SIG-M5 treated with dmso at 0.1 percent for 504 hours (cell line): ENCODE data around the gene RAB3C.
"Not testable (repeated sequence)": the region's sequence is repeated elsewhere in the genome, so short reads cannot be mapped to it uniquely, and the experiment has no call there.

ENCODE experiments used
- DNase-seq: peaks from one replicate; lab custom pipeline; 2025; ENCODE audit not compliant: unreplicated experiment; lab: John Stamatoyannopoulos, UW

Gene RAB3C

DNA sequence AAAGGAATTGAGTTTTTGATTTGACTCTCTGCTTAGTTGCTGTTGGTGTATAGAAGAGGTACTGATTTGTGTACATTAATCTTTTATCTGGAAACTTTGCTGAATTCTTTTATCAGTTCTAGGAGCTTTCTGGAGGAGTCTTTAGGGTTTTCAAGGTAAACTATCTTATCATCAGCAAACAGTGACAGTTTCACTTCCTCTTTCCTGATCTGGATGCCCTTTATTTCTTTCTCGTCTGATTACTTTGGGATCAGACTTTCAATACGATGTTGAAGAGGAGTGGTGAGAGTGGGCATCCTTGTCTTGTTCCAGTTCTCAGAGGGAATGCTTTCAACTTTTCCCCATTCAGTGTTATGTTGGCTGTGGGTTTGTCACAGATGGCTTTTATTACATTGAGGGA lies 17.7 kb downstream of the RAB3C start:
- DNase-seq = peak; percentile 3

DNA sequence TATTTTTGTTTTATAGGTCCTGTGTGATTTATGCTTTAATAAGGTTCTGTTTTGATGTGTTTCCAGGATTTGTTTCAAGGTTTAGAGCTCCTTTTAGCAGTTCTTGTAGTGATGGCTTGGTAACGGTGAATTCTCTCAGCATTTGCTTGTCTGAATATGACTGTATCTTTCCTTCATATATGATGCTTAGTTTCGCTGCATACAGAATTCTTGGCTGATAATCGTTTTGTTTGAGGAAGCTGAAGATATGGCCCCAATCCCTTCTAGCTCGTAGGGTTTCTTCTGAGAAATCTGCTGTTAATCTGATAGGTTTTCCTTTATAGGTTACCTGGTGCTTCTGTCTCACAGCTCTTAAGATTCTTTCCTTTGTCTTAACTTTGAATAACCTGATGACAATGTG lies 20.0 kb downstream of the RAB3C start:
- DNase-seq = not testable (repeated sequence)

DNA sequence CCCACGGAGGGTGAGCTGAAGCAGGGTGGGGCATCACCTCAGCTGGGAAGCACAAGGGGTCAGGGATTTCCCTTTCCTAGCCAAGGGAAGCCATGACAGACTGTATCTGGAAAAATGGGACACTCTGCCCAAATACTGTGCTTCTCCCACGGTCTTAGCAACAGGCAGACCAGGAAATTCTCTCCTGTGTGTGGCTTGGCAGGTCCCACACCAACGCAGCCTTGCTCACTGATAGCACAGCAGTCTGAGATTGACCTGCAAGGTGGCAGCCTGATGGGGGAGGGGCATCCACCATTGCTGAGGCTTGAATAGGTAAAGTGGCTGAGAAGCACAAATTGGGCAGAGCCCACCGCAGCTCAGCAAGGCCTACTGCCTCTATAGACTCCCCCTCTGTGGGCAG lies 23.2 kb downstream of the RAB3C start:
- DNase-seq = no peak

DNA sequence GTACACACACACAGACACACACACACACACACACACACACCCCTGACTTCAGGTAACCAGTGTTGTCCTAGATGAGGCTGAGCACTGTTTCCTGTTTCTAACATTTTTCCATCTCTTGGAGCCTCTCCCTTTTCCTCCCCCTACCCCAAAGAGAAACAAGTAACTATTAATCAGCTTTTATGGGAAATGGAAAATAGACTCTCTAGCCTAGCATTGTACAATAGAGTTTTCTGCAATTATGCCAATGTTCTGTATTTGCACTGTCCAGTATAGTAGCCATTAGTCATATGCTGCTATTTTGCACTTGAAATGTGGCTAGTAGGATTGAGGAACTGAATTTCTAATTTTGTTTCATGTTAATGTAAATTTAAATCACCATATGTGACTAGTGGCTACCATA lies 33.1 kb downstream of the RAB3C start:
- DNase-seq = no peak

DNA sequence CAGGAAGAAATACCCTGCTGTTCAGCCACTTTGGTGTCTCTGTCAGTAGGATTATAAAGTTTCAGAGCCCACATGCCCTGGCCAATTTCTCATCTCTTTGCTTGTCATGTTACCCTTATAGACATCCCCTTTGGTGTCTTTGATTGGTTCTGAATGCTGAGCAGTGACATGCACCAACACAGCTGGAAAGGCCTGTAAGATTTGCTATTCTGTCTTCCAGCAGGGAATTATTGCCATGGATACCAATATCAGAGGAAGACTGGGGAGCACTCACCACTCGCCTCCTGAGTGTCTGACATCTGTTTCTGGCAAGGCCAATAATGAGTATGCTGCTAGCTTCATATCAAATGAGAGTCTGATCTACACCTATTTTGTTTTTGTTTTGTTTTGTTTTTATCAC lies 34.4 kb downstream of the RAB3C start:
- no peak for DNase-seq

DNA sequence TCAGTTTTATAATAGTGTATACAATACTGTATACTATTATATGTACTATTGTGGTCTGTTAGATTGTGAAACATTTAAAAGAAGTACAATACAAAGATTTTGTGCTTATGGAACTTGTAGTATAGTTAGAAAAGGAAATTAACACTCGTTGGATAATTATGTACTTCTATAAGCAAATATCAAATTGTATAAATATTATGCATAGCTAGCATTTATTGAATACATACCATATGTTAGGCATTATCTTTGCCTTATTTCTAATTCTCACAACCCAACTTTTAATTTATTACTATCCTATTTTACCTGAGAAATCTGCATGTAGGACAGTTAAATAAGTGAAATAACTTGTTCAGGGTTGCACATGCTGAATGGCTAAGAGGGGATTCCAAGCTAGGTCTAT lies 37.5 kb downstream of the RAB3C start:
- DNase-seq = no peak

DNA sequence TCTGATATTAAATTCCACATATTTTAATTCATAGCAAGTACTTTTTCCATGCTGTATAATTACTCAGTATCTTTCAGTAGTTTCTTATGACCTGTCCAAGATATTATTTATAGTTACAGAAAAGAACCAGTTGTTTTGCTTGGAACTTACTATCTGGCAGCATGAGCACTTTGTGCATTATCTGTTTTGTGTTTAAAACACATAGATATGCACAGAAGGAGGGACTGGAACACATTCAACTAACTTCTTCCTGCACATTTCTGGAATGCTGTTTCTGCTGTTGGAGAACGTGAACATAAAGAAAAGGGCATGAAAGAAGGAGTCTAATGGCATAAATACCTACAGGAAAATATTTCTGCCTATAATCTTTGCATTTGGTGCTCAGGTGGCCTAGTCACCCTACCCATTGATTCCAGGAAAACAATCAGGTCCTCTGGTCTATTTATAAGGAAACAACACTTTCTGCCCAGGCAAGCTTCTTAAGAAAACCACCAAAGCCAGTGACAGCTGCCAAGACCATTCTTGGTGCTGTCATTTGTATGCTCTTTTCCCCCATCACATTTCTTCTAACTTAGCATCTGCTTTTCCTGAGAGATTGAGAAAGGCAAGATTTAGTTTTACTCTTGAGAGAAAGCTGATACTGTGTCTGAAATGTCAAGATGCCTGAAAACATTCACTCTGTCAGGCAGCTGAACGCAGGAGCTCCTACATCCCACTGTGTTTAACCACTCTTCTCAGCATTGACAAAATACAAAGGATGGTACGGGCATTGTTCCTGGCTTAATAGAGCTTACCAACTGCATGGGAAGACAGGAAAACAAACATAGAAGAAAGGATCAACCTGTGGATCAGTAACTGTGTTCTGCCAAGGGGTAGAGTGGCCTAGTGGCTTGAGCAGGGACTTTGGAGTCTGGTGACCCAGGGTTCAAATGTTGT lies 40.3 kb downstream of the RAB3C start:
- DNase-seq = no peak

DNA sequence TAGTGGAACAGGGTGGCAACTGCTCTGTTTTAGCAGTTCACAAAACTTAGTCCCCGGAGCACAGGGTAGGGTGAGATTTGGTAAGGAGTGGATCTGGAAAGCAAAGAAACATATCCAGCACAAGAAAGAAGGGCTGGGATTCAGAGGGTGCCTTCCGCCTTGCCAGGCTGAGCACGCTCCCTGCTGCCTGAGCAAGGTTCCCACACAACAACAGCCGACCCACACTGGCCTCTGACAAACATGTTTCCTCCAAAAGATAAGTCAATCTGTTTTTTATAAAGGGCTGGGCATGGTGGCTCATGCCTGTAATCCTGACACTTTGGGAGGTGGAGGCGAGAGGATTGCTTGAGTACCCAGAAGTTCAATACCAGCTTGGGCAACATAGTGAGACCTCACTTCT lies 45.8 kb downstream of the RAB3C start:
- DNase-seq = no peak

DNA sequence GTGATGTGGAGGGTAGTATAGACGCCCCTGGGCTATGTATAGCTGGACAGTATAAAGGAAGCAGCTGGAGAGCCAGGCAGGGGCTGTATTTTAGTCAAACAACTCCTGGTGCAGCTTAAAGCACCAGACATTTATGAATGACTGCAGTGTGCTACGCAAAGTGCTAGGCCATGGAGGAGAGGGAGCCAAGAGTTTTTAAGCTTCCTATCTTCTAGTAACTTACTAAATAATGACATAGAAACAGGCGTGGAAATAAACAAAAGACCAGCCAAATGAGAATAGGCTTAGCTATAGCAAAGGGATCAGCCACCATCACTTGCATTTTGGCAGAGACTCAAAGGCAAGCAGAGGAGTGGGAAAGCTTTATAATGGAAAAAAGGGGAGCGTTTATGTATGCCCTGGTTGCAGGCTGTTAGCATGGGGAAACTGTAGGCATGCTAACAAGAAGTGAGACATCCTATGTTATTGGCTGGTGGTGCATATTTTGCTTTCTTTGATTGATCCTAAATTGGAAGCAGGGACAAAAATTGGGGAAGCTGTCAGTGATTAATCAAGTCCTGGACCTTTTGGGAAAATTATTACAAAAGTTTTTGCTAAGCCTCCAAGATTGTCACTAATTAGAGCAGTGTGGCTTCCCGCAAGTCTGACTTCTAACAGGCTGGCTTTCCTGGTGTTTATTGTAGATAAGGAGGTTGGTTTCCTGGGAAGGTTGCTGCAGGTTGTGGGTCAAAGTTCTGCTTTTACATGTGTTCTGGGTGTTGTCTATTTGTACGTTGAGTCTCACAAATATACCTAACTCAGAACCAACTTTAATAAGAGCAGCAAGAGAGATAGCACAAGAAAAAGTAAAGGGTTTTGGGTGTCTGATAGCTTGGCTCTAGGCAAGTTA lies 46.6 kb downstream of the RAB3C start:
- no peak for DNase-seq

DNA sequence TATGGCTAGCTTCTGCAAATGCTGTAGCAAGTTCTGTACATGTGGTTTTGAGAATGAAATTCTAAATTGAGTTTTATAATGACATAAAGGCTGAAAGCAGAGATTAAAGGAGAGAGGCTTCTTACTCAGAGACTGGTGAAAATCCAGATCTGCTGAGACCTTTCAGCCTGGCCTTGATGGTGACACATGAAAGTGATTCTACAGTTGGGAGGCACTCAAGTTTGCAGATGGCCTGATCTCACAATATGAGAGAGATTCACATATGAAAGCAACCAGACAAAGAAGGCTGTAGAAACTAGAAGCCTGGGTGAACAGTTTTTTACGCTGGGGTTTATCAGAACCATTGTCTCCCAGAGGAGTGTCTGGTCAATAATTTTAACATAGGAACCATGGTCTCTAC lies 49.0 kb downstream of the RAB3C start:
- DNase-seq = no peak

DNA sequence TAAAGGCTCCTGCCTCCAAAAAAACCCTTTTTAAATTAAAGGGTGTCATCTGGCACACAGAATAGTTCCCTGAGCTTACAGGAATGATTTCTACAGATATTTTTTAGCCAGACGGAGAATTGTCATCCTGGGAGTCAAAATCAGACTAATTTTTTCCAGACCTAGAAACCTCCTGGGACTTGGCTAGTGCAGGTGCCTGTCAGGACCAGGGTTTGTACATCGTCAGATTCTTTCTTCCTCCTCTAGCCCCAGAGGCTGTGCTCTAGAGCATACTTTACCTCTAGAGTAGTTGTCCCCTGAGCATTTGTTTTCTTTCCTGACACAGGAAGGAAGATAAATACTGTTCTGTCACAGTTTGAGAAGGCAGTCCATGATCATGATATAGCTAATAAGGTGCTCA lies 52.5 kb downstream of the RAB3C start:
- DNase-seq = no peak

DNA sequence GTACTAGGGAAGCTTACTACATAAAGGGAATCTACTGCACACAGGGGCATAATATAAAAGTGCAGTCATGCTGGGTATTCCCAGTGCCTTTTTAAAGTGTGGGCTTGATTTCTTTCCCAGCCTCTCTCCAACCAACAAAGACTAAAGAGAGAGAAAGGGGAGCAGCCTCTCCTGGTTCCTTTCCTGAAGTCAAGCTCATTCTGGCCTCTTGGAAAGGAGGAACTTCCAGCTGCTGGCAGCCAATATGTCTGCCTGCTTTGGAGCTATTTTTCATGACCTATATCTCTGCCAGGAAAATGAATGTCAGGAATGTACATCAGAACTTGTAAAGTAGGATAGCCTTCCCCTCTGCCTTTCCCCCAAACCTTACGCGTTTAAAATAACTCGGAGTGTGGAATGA lies 57.1 kb downstream of the RAB3C start:
- no peak for DNase-seq

DNA sequence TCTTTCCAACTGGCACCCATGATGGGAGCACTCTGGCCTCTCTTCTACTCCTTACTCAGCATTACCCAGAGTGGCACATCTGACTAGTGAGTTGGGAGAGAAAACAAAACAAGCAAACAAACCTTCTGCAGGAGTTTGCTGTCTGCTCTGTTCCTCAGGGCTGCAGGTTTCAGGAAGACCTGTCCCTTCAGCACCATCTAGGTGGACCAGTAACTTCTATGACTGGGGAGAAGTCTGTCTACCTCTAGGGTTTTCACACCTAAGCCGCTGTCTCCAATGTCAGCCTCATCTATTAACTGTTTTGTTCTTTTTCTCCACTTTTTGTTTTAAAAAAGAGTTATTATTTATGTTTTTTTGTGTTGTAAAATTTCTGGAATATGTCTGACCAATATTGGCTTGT lies 58.7 kb downstream of the RAB3C start:
- no peak for DNase-seq

DNA sequence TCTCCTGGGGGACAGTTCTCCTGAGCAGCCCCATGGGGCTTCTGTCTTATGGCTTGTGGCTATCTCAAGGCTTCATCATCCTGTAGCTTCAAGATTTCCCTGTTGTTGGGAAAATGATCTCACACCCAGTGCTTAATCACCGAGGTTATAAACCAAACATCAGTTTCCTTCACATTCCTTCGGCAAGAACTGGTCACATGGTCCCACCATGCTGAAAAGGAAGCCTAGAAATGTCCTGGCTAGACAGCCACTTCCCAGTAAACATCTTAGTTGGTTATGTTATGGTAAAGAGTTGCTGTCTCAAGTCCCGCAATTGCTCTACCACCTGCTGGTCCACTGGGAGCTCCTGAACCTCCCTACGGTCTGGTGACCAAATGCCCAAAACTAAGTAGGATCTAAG lies 66.0 kb downstream of the RAB3C start:
- DNase-seq = no peak

DNA sequence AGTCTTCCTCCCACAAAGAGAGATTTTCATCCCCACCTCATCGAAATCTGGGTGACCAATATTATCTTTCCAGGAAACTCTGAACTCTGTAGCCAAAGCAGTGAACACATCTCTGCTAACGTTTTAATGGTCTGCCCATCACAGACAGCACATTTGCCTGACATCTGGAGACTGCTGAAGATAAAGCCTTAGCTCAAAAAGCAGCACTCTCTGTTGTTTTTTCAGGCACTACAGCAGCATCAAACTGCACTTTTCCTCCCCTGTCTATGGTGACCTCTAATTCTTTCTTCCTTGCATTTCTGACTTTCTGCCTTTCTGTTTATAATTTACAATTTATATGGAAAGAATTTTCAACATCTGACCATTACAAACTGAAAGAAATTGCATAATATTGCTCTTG lies 66.8 kb downstream of the RAB3C start:
- no peak for DNase-seq

DNA sequence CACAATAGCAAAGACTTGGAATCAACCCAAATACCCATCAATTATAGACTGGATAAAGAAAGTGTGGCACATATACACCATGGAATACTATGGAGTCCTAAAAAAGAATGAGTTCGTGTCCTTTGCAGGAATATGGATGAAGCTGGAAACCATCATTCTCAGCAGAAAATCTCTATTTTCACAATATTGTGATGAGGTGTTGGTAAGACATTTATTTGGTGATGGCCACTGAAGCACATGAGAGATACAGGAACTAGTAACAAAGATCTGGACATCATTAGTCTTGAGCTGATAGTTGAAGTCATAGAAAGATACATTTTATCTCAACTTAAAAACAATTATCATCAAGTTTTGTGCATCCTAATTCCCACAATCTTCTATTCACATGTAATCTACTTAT lies 70.6 kb downstream of the RAB3C start:
- DNase-seq = no peak

DNA sequence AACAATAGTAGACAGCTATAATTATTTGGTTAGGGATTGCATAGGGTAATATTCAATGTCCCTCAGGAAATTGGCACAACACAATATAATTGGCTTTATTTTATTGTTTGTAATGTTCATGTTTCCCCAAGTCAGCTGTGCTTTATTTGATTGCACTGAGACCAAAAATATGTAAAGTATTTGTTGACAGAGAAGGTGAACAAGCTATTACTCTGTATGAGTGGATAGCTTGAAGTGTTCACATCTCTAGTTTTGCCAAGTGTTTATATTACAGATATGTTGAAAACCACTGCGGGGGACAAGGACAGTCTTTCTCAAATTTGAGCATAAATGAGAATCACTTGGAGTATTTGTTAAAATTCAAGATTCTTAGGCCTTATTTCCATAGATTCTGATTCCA lies 83.3 kb downstream of the RAB3C start:
- no peak for DNase-seq

DNA sequence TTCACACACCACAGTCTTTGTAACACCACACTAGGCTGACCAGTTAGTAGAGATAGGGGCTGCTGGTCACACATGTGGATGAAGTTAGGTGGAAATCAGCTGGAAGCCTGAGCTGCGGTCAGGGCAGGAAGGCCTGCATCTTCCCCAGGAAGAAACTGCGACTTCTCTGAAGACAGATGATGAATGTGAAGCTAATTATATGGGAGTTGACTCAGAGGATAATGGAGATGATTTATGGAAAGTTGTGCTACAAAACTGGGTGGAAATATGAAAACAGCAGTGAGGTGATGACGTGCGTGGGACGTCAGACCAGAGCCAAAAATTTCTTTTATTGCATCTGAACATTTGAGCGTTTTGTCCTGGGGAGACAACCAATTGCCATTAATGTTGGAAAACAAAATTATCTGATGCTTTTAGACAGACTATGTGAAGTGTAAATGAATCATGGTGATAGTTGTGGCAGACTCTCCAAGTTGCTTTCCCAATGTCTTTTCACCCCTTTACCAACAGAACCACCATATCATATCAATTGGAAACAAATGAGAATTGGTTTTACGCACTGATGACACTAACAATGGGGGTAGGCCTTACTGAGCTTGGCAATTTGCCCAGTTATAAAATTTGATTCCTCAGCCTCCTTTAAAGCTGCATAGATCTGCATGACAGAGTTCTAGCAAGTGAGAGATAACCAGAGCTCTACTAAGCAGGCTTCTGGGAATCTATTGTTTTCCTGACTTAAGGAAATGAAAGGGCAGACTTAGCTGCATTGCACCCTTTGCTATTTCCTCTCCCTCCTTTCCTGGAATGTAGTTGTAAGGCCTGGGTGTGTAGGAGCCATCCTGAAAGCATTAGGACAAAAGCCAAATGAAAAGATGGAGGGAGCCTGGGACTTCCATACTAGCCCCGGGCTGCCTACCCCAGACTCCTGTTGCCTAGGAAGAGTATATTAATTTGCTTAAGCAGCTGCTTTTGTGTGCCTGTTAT lies 84.0 kb downstream of the RAB3C start:
- no peak for DNase-seq

DNA sequence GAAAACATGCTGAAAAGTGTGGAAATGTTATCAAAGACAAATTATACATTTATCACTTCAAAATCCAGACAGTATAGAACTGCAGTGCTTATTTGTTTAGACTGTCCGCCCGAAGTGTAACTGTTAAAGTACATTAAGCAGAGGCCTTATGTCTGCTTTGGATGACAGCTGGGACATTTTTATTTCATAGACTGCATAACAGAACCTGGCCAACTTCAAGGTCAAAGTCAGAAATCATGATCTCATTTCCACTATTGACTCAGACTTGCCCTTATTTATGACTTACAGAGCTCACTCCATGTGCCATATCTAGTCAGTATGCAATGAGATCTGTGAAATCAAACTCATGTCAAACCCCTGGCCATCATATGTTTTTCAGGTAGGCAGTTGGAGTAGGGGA lies 87.7 kb downstream of the RAB3C start:
- DNase-seq = no peak

DNA sequence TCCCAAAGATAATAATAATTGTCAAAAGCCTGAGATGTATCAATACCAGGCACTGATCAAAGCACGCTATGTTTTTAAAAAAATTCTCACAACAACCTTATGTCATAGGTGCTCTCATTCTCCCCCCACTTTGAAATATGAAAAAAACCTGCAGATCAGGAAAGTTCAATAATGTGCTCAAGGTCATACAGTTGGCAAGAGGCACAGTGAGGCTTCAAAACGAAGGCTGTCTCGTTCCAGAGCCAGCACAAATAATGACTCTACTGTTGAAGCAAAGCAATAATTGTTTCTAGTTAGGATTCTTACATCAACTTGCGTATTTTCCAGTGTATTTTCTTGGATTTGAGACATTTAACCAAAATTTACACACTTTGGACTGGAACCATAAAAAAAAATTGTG lies 88.3 kb downstream of the RAB3C start:
- DNase-seq = no peak

DNA sequence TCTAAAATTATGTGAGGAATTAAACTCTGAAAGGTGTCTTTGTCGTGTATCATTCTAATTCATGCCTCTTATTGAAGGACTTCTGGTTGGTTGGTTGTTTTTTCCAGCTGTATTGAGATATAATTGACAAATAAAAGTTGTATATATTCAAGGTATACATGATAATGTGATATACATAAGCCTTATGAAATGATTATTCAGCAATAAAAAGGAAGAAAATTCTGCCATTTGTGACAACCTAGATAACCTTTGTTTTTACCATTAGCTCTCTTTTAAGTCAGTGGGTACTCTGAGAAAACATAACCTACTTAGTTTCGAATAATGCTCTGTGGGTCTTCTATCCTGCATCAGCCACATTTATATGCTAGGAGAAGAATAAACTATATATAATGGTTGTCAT lies 89.6 kb downstream of the RAB3C start:
- no peak for DNase-seq
